Measurements from ENCODE around the gene SEC23B.

- no peak for TF ChIP-seq CTCF (optimal IDR thresholded peaks at IDR 0.05 in 1 of 3, IDR thresholded peaks at IDR 0.05 in 1 of 3, conservative IDR thresholded peaks at IDR 0.05 in 1 of 3; ENCODE audit: extremely low read depth in 1 of 3, insufficient read depth in 2 of 3, low read length in 3 of 3)
- no peak for TF ChIP-seq EZH2 (IDR thresholded peaks at IDR 0.05; ENCODE audit: low read length)
These were observed 60.0 kb downstream of the SEC23B start for GRCh38 chr20:18567739-18568091.

Data from keratinocyte (primary cell).